Esophagus squamous epithelium (tissue), 4 donors: ENCODE data around the gene UQCR10.

ENCODE experiments used
- CTCF ChIP-seq, 6 experiments: fragments of 450-650 bp in 4 of 6; fragments of 200-600 bp in 2 of 6; sonication (generic) in 2 of 6; IDR thresholded peaks; one replicate each; pipeline ENCODE4 v1.5.1; 2016 to 2019; ENCODE audit warnings: antibody characterized with exemption in 6 of 6, mild to moderate bottlenecking in 4 of 6, moderate library complexity in 4 of 6
- POLR2A ChIP-seq, 4 donors: fragments of 450-650 bp; IDR thresholded peaks; one replicate each; pipeline ENCODE4 v1.6.1; 2017; ENCODE audit warnings: antibody characterized with exemption in 4 of 4, mild to moderate bottlenecking in 4 of 4, moderate library complexity in 3 of 4

GRCh38 chr22:29718949-29719898, 47.9 kb upstream of the UQCR10 start:
- TF ChIP-seq CTCF (IDR thresholded peaks at IDR 0.05) (no peak), POLR2A (IDR thresholded peaks at IDR 0.05) (no peak)
